ENCODE results near the gene PLK2.

DNA sequence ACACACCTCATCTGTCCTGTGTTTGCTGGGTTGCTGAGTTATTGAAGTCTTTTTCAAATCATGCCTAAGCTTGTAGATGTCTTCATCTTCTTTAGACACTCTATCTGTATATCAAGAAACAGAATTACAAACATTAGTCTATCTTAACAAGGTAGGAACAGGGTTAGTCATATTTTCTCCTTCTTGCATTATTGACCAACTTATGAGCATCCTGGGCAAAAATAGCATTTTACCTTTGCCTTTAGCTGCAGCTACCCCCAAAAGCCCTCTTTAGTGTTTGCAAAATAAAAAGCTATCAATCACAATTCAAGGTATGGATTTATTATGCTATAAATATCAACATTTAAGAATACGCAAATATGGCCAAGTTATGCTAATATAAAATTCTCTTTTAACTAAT, 3.4 kb downstream of the PLK2 start:
- TF ChIP-seq CTCF (IDR thresholded peaks at IDR 0.05 in 4 of 5, conservative IDR thresholded peaks at IDR 0.05 in 1 of 5) (no peak), POLR2A (IDR thresholded peaks at IDR 0.05) (no peak)
